ENCODE data around the gene FGD1. TPM values are rescaled to one million over a fixed set of nuclear protein-coding genes. Genes with fewer than 3 reads are reported as not detected.
A peak's percentile ranks its signal among the peaks of the same experiment; 100 is the strongest.

The FGD1 gene
- total and polyA plus RNA-seq, 2 of the 13 experiments (the other 11 are each of a cell fraction or from before 2014, with no cell fraction given): 0.36 to 0.62 TPM

- Histone ChIP-seq H3K36me3 (replicated peaks in 1 of 2; ENCODE audit: control insufficient read depth in 1 of 2, insufficient read depth in 2 of 2, low read length in 2 of 2) (peaks cover 16 to 41% of the 10 kb centered on the region in 2 experiments; a peak in 4 of 5 replicates), H3K9me3 (ENCODE audit: low read length) (no peaks in the 10 kb centered on the region), H2AFZ (ENCODE audit: low read length) (no peak overlapping the region), H3K4me3 (replicated peaks in 1 of 3; ENCODE audit: insufficient read depth in 1 of 3, low read depth in 2 of 3, low read length in 3 of 3) (no peak overlapping the region), H3K27ac (ENCODE audit: extremely low read length, insufficient read depth, low read length) (no peak overlapping the region), H3K4me2 (ENCODE audit: low read depth, low read length) (no peak overlapping the region), H3K27me3 (ENCODE audit: control insufficient read depth in 1 of 2, insufficient read depth in 2 of 2, low read length in 2 of 2) (no peaks in the 10 kb centered on the region), H4K20me1 (ENCODE audit: insufficient read depth, low read length) (no peaks in the 10 kb centered on the region), H3K79me2 (ENCODE audit: insufficient read depth, low read length) (no peaks in the 10 kb centered on the region), H3K4me1 (ENCODE audit: insufficient read depth, low read length) (no peaks in the 10 kb centered on the region), H3K9ac (ENCODE audit: insufficient read depth, low read depth, low read length) (no peak overlapping the region)
- TF ChIP-seq ZBTB21 (CRISPR knock-in tag; IDR thresholded peaks at IDR 0.05) (no peak), ETV6 (CRISPR knock-in tag; conservative IDR thresholded peaks at IDR 0.05) (no peak), MED13 (CRISPR knock-in tag; IDR thresholded peaks at IDR 0.05) (no peak), ZNF333 (CRISPR knock-in tag; IDR thresholded peaks at IDR 0.05; ENCODE audit: borderline replicate concordance) (no peak), FOXK2 (IDR thresholded peaks at IDR 0.05) (no peak), ZNF121 (CRISPR knock-in tag; IDR thresholded peaks at IDR 0.05) (no peak), U2AF2 (IDR thresholded peaks at IDR 0.05; ENCODE audit: low read depth, low read length) (no peak)
- ATAC-seq: no peak
- intact Hi-C loops (cut with micrococcal nuclease; ENCODE audit: unreplicated experiment) (no loop called here), in situ Hi-C loops (cut with HindIII; ENCODE audit: extremely low pct_ligation_motif_present, low pct_unique_long_range_greater_than_20kb) (no loop called here)
- no peak for DNase-seq (ENCODE audit: low spot score)
- no peak for FAIRE-seq
- ChIA-PET POLR2A (no interaction called here), CTCF (ENCODE audit: low intra/inter-chr PET ratio, low total read pairs) (no interaction called here)
- WGBS (ENCODE audit: low lambda C conversion rate): 92% methylated on average over 4 of the region's 4 CpGs
- no TSS peak for BruUV-seq (replicated peaks)
Measured at GRCh38 chrX:54540289-54540688, 44.3 kb upstream of the FGD1 start.

DNA sequence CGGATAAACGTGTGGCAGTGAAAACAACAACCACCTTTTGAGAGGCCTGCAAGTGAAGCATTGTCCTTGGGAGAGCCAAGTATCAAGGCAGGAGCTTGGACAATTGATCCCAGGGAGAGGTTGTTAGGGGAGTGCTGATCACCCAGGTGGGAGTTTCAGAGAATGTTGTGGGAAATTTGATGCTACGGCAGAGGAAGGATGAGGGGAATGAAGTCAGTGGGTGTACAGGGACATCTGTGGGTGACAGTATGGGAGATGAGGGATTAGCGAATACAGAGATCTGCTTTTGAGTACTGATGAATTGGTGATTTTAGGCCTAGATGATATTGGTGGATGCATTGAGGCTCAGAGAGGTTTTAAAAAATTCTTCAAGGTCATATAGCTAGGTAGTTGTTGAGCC, 38.2 kb upstream of the FGD1 start:
- ChIA-PET POLR2A (no interaction called here), CTCF (ENCODE audit: low intra/inter-chr PET ratio, low total read pairs) (no interaction called here)
- TF ChIP-seq ZBTB42 (CRISPR knock-in tag; IDR thresholded peaks at IDR 0.05): no peak
- H3K9ac ChIP-seq (ENCODE audit: insufficient read depth, low read depth, low read length): no peak overlapping the region
- peak overlapping the region; percentile 27; the same call in 1 of the 2 replicates for H3K4me2 ChIP-seq (ENCODE audit: low read depth, low read length)
- H3K4me3 ChIP-seq (replicated peaks in 1 of 3; ENCODE audit: insufficient read depth in 1 of 3, low read depth in 2 of 3, low read length in 3 of 3): no peak overlapping the region
- peaks cover 3 to 14% of the 10 kb centered on the region in 2 experiments; a peak in 3 of 5 replicates for H3K36me3 ChIP-seq (replicated peaks in 1 of 2; ENCODE audit: control insufficient read depth in 1 of 2, insufficient read depth in 2 of 2, low read length in 2 of 2)
- no peak for ATAC-seq
- H3K4me1 ChIP-seq (ENCODE audit: insufficient read depth, low read length): peaks cover 31% of the 10 kb centered on the region
- in situ Hi-C loops (cut with HindIII; ENCODE audit: extremely low pct_ligation_motif_present, low pct_unique_long_range_greater_than_20kb) (no loop called here), intact Hi-C loops (cut with micrococcal nuclease; ENCODE audit: unreplicated experiment) (no loop called here)
- H4K20me1 ChIP-seq (ENCODE audit: insufficient read depth, low read length): no peaks in the 10 kb centered on the region
- no peak overlapping the region for H2AFZ ChIP-seq (ENCODE audit: low read length)
- 83% methylated on average over 4 of the region's 4 CpGs for WGBS (ENCODE audit: low lambda C conversion rate)
- FAIRE-seq: no peak
- no peak overlapping the region for H3K27ac ChIP-seq (ENCODE audit: extremely low read length, insufficient read depth, low read length)
- no peaks in the 10 kb centered on the region for H3K9me3 ChIP-seq (ENCODE audit: low read length)
- DNase-seq (ENCODE audit: low spot score): no peak
- no TSS peak for BruUV-seq (replicated peaks)
- peaks cover 35% of the 10 kb centered on the region for H3K79me2 ChIP-seq (ENCODE audit: insufficient read depth, low read length)
- H3K27me3 ChIP-seq (ENCODE audit: control insufficient read depth in 1 of 2, insufficient read depth in 2 of 2, low read length in 2 of 2): no peaks in the 10 kb centered on the region; a peak in 1 of 5 replicates

Data from HepG2 (cell line).